SK-N-SH (cell line): Measurements from ENCODE around the gene PADI2.

ENCODE experiments used
- ELF1 ChIP-seq: IDR thresholded peaks from 2 replicates; pipeline ENCODE4 v1.4.0; 2012
- FOXM1 ChIP-seq: IDR thresholded peaks from 2 replicates; pipeline ENCODE4 v1.4.0; 2012; ENCODE audit warnings: low read depth, mild to moderate bottlenecking
- NRF1 ChIP-seq: IDR thresholded peaks from 2 replicates; pipeline ENCODE4 v1.6.1; 2012; ENCODE audit warnings: low read depth, mild to moderate bottlenecking, low read length
- TF ChIP-seq, protein P1 (sequence below): fragments of 200-600 bp; sonication (generic); IDR thresholded peaks from 2 replicates; pipeline ENCODE4 v1.6.1; 2017; ENCODE audit warnings: antibody characterized with exemption, mild to moderate bottlenecking, moderate library complexity
- TF ChIP-seq, protein P2 (sequence below): IDR thresholded peaks from 2 replicates; pipeline ENCODE4 v1.4.0; 2012; ENCODE audit warnings: low read depth, borderline replicate concordance
- TF ChIP-seq, protein P3 (sequence below): IDR thresholded peaks from 2 replicates; pipeline ENCODE4 v1.4.0; 2012; ENCODE audit warnings: low read depth, borderline replicate concordance

DNA sequence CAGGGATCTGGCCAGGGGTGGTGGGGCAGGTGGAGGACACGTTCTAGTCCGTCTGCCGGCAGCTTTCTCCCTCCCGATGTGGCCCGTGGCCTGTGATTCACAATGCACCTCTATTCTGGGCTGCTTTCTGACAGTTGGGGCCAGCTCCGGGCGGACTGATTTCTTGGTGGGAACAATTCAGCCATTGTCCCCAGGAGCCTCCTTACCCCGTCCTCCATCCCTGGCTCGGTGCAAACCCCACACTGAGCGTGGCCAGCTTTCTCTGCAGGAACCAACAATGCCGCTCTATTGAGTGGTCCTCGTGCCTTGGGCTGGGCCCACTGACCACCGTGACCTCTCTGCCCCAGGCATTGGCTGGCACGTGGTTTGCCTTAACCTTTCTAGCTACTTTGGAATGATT lies 29.7 kb downstream of the PADI2 start:
- TF ChIP-seq, protein P1, sequence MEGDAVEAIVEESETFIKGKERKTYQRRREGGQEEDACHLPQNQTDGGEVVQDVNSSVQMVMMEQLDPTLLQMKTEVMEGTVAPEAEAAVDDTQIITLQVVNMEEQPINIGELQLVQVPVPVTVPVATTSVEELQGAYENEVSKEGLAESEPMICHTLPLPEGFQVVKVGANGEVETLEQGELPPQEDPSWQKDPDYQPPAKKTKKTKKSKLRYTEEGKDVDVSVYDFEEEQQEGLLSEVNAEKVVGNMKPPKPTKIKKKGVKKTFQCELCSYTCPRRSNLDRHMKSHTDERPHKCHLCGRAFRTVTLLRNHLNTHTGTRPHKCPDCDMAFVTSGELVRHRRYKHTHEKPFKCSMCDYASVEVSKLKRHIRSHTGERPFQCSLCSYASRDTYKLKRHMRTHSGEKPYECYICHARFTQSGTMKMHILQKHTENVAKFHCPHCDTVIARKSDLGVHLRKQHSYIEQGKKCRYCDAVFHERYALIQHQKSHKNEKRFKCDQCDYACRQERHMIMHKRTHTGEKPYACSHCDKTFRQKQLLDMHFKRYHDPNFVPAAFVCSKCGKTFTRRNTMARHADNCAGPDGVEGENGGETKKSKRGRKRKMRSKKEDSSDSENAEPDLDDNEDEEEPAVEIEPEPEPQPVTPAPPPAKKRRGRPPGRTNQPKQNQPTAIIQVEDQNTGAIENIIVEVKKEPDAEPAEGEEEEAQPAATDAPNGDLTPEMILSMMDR, result no peak
- no peak for TF ChIP-seq NRF1
- TF ChIP-seq, protein P2, sequence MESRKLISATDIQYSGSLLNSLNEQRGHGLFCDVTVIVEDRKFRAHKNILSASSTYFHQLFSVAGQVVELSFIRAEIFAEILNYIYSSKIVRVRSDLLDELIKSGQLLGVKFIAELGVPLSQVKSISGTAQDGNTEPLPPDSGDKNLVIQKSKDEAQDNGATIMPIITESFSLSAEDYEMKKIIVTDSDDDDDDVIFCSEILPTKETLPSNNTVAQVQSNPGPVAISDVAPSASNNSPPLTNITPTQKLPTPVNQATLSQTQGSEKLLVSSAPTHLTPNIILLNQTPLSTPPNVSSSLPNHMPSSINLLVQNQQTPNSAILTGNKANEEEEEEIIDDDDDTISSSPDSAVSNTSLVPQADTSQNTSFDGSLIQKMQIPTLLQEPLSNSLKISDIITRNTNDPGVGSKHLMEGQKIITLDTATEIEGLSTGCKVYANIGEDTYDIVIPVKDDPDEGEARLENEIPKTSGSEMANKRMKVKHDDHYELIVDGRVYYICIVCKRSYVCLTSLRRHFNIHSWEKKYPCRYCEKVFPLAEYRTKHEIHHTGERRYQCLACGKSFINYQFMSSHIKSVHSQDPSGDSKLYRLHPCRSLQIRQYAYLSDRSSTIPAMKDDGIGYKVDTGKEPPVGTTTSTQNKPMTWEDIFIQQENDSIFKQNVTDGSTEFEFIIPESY, result no peak
- TF ChIP-seq, protein P3, sequence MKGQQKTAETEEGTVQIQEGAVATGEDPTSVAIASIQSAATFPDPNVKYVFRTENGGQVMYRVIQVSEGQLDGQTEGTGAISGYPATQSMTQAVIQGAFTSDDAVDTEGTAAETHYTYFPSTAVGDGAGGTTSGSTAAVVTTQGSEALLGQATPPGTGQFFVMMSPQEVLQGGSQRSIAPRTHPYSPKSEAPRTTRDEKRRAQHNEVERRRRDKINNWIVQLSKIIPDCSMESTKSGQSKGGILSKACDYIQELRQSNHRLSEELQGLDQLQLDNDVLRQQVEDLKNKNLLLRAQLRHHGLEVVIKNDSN, result no peak
- TF ChIP-seq ELF1, result no peak
- no peak for TF ChIP-seq FOXM1
